IMR-90 (cell line): ENCODE measurements around the gene XRN2. TPM values are rescaled to one million over a fixed set of nuclear protein-coding genes. Genes with fewer than 3 reads are reported as not detected.
A peak's percentile ranks its signal among the peaks of the same experiment; 100 is the strongest.

Experiments
- ATAC-seq: fragments of 200-7000 bp; cut with Tn5 transposase; 2 replicates; pipeline ENCODE4 v1.9.1; 2020; ENCODE audit warnings: low read depth, mild to moderate bottlenecking, moderate library complexity
- BruUV-seq: library from RNA; stranded (reverse); fragments of 400-500 nt; replicated peaks from 2 replicates; lab custom pipeline; 2021; lab: Mats Ljungman, UMichigan
- CTCF ChIA-PET: fragments of 300-600 bp; formaldehyde crosslinking; extraction: SDS; loops from one replicate; lab custom pipeline; 2021; ENCODE audit warnings: antibody characterized with exemption; lab: Yijun Ruan, JAX
- POLR2A ChIA-PET: fragments of 300-600 bp; sonication (Branson Sonifier 250); formaldehyde crosslinking; loops from one replicate; lab custom pipeline; 2022; ENCODE audit warnings: antibody characterized with exemption; ENCODE audit not compliant: unreplicated experiment; lab: Charles Lee
- DNase-seq: peaks from one replicate; pipeline ENCODE4 v3.0.0; 2013
- H2AFZ ChIP-seq: replicated peaks from 2 replicates; pipeline ENCODE3; 2013; ENCODE audit warnings: low read length, mild to moderate bottlenecking; ENCODE audit not compliant: poor library complexity
- H2AK5ac ChIP-seq: 2 replicates; pipeline ENCODE4 v1.6.1; 2013; ENCODE audit warnings: low read depth, low read length, inconsistent platforms
- H2AK9ac ChIP-seq: replicated peaks from 2 replicates; pipeline ENCODE3; 2013; ENCODE audit warnings: mild to moderate bottlenecking, low read depth, low read length, moderate library complexity; ENCODE audit not compliant: poor library complexity
- H2BK120ac ChIP-seq: 2 replicates; pipeline ENCODE4 v1.6.1; 2013; ENCODE audit warnings: low read depth, low read length, inconsistent platforms
- H2BK15ac ChIP-seq: 3 replicates; pipeline ENCODE4 v1.6.1; 2013; ENCODE audit warnings: low read depth, low read length, inconsistent platforms
- H2BK20ac ChIP-seq: 2 replicates; pipeline ENCODE4 v1.6.1; 2013; ENCODE audit warnings: low read depth, mild to moderate bottlenecking, inconsistent platforms, low read length, moderate library complexity
- H2BK5ac ChIP-seq: 2 replicates; pipeline ENCODE4 v1.6.1; 2013; ENCODE audit warnings: mild to moderate bottlenecking, low read depth, low read length, inconsistent platforms; ENCODE audit not compliant: poor library complexity, severe bottlenecking
- H3K14ac ChIP-seq: replicated peaks from 2 replicates; pipeline ENCODE4 v1.6.1; 2013; ENCODE audit warnings: low read depth, low read length, inconsistent platforms
- H3K18ac ChIP-seq: 2 replicates; pipeline ENCODE4 v1.6.1; 2013; ENCODE audit warnings: low read depth, low read length, control low read depth
- H3K23ac ChIP-seq: 2 replicates; pipeline ENCODE4 v1.6.1; 2013; ENCODE audit warnings: low read depth, low read length, inconsistent platforms
- H3K27ac ChIP-seq: 2 replicates; pipeline ENCODE4 v1.5.1; 2013; ENCODE audit warnings: mild to moderate bottlenecking, control low read depth, low read length; ENCODE audit not compliant: insufficient read depth
- H3K27me3 ChIP-seq: 2 replicates; pipeline ENCODE4 v1.6.1; 2013; ENCODE audit warnings: low read length; ENCODE audit not compliant: control insufficient read depth, insufficient read depth
- H3K36me3 ChIP-seq: 2 replicates; pipeline ENCODE4 v1.6.1; 2013; ENCODE audit warnings: low read length, mixed read lengths; ENCODE audit not compliant: control insufficient read depth, insufficient read depth
- H3K4ac ChIP-seq: 2 replicates; pipeline ENCODE4 v1.6.1; 2013; ENCODE audit warnings: low read depth, low read length, inconsistent platforms
- H3K4me1 ChIP-seq: 2 replicates; pipeline ENCODE4 v1.6.1; 2013; ENCODE audit warnings: low read length, mixed read lengths; ENCODE audit not compliant: control insufficient read depth, insufficient read depth
- H3K4me2 ChIP-seq: 2 replicates; pipeline ENCODE4 v1.6.1; 2013; ENCODE audit warnings: low read depth, mild to moderate bottlenecking, control low read depth, low read length, moderate library complexity
- H3K4me3 ChIP-seq: 2 replicates; pipeline ENCODE4 v1.5.1; 2013; ENCODE audit warnings: low read depth, mild to moderate bottlenecking, control low read depth, low read length, moderate library complexity; ENCODE audit not compliant: insufficient read depth
- H3K56ac ChIP-seq: 2 replicates; pipeline ENCODE4 v1.6.1; 2013; ENCODE audit warnings: low read length, inconsistent platforms; ENCODE audit not compliant: insufficient read depth; ENCODE audit errors: extremely low read depth
- H3K79me1 ChIP-seq, 2 experiments: 2 replicates each; pipeline ENCODE4 v1.6.1; 2013; ENCODE audit warnings: low read length in 2 of 2, inconsistent platforms in 1 of 2, low read depth in 1 of 2
- H3K9ac ChIP-seq: 2 replicates; pipeline ENCODE4 v1.6.1; 2013; ENCODE audit warnings: low read depth, low read length, control low read depth
- H3K9me1 ChIP-seq: 2 replicates; pipeline ENCODE4 v1.6.1; 2013; ENCODE audit warnings: low read length, inconsistent platforms; ENCODE audit not compliant: insufficient read depth
- H3K9me3 ChIP-seq: 2 replicates; pipeline ENCODE4 v1.6.1; 2013; ENCODE audit warnings: low read length; ENCODE audit not compliant: control insufficient read depth, insufficient read depth
- H4K20me1 ChIP-seq: 2 replicates; pipeline ENCODE4 v1.6.1; 2013; ENCODE audit warnings: low read length, inconsistent platforms; ENCODE audit not compliant: insufficient read depth
- H4K5ac ChIP-seq: 2 replicates; pipeline ENCODE4 v1.6.1; 2013; ENCODE audit warnings: mild to moderate bottlenecking, low read depth, low read length, control low read depth
- H4K8ac ChIP-seq, 2 experiments: 2 replicates each; pipeline ENCODE4 v1.6.1; 2013; ENCODE audit warnings: low read depth in 2 of 2, low read length in 2 of 2, control low read depth in 1 of 2, inconsistent platforms in 1 of 2
- H4K91ac ChIP-seq: 2 replicates; pipeline ENCODE4 v1.6.1; 2013; ENCODE audit warnings: low read depth, low read length, inconsistent platforms; ENCODE audit not compliant: insufficient read depth
- USF2 ChIP-seq: fragments of 150-350 bp; IDR thresholded peaks from 2 replicates; pipeline ENCODE4 v1.6.1; 2017; ENCODE audit warnings: mild to moderate bottlenecking, antibody characterized with exemption, low read length, low read depth
- WGBS, 2 experiments: methylation state at CpG; one replicate each; pipeline versions ENCODE4 v1.1.5 to v1.1.7; 2013; ENCODE audit warnings: missing lambda C conversion rate in 2 of 2; ENCODE audit not compliant: insufficient read length in 1 of 2; ENCODE audit errors: extremely low coverage in 2 of 2; 5-methylcytosine and 5-hydroxymethylcytosine counted together
- dilution Hi-C: fragments of 300-500 bp; cut with HindIII; formaldehyde crosslinking; loops from one replicate; pipeline ENCODE4 v1.14.3; 2018; ENCODE audit warnings: low sequenced_read_pairs; ENCODE audit not compliant: unreplicated experiment
- in situ Hi-C: fragments of 300-500 bp; cut with MboI; formaldehyde crosslinking; loops from 3 replicates; pipeline ENCODE4 v1.14.3; 2019; ENCODE audit warnings: low sequenced_read_pairs, inconsistent platforms, mixed read lengths
- intact Hi-C: fragments of 100-400 bp; cut with micrococcal nuclease; formaldehyde crosslinking; loops from 2 replicates; pipeline ENCODE4 v1.10.0; 2022
- polyA plus RNA-seq, 3 experiments: library from polyadenylated mRNA; depleted of rRNA; stranded (reverse); fragments of >200 nt; gene quantifications; 2 replicates each; pipeline ENCODE4 v1.2.3, GENCODE V29; 2012; ENCODE audit warnings: low replicate concordance in 1 of 3
- total RNA-seq: library from RNA; depleted of rRNA; stranded (reverse); fragments of >200 nt; gene quantifications from 2 replicates; pipeline ENCODE4 v1.2.3, GENCODE V29; 2012

The XRN2 gene
- total and polyA plus RNA-seq, 2 of the 4 experiments (the other 2 are of a cell fraction): 58.1 to 70.8 TPM

DNA sequence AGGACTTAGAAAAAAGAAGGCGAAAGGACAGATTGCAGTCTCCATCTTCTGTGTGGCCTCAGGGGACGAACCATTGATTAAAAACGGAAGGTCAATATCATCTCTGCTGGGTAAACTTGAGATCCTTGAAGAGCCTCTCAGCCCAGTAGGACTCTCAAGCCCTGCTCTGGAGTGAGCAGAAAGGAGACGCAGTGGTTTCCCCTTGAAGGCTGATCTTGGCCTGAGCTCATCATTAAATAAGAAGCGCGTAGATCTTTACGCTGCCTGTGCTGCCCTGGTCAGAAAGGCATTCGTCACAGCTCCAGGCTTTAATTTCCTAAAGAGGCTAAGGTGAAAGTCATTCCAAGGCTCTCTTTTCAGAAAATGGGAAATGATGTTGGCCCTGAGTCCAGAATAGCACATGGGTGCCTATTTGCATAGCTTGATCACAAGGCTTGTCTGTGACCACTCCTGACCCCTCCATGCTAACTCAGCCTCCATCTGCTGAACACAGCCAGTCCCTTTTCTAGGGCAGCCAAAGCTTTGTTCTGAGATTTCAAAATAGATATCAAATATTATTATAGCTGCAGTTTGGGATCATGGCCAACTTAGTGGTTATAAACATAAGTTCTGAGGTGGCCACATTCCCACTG lies 29.3 kb upstream of the XRN2 start:
- Histone ChIP-seq H3K9ac (no peak overlapping the region), H3K4ac (no peak overlapping the region), H3K27ac (no peak overlapping the region), H3K18ac (no peak overlapping the region), H3K56ac (no peak overlapping the region), H2BK15ac (no peak overlapping the region), H3K4me1 (no peaks in the 10 kb centered on the region), H2BK120ac (no peak overlapping the region), H3K23ac (no peak overlapping the region), H3K27me3 (peaks cover 2% of the 10 kb centered on the region), H3K4me2 (no peak overlapping the region), H4K20me1 (no peaks in the 10 kb centered on the region), H2BK5ac (no peak overlapping the region), H2AK5ac (no peak overlapping the region), H2BK20ac (no peak overlapping the region), H4K8ac (no peak overlapping the region), H3K36me3 (no peaks in the 10 kb centered on the region), H3K79me1 (no peaks in the 10 kb centered on the region), H4K91ac (no peak overlapping the region), H2AK9ac (no peak overlapping the region), H3K4me3 (no peak overlapping the region), H3K14ac (no peak overlapping the region), H3K9me3 (0 out of 2 replicates have a peak, but pooled peaks cover 2% of the 10 kb centered on the region), H4K5ac (no peak overlapping the region), H3K9me1 (no peaks in the 10 kb centered on the region), H2AFZ (peak overlapping the region; percentile 10)
- ChIA-PET CTCF (no interaction called here), POLR2A (no interaction called here)
- DNase-seq (no peak), ATAC-seq (no peak)
- TF ChIP-seq USF2: no peak
- WGBS, 2 experiments: 77% methylated on average over 7 of the region's 8 CpGs; no CpG with 5 or more reads in 1 of the 2 experiments
- dilution Hi-C loops (no loop called here), intact Hi-C loops (no loop called here), in situ Hi-C loops (no loop called here)
- BruUV-seq: no TSS peak
